ENCODE results near the gene IGF1.
"Not testable (repeated sequence)": the region's sequence is repeated elsewhere in the genome, so short reads cannot be mapped to it uniquely, and the experiment has no call there.

The IGF1 gene

DNA sequence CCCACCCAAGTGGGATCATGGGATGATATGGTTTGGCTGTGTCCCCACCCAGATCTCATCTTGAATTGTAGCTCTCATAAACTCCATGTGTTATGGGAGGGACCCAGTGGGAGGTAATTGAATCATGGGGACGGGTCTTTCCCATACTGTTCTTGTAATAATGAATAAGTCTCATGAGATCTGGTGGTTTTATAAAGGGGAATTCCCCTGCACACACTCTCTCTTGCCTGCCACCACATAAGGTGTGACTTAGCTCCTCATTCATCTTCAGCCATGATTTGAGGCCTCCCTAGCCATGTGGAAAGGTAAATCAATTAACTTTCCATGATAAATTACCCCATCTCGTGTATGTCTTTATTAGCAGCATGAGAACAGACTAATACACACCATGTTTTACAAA is 109.2 kb downstream of the IGF1 start:
- Histone ChIP-seq H3K4me1 (ENCODE audit: control insufficient read depth in 1 of 2, insufficient read depth in 1 of 2, low read depth in 1 of 2, low read length in 1 of 2) (no peaks in the 10 kb centered on the region), H3K27ac (no peak overlapping the region), H3K27me3 (no peaks in the 10 kb centered on the region), H3K9me3 (no peaks in the 10 kb centered on the region), H3K4me3 (ENCODE audit: low read depth in 1 of 2, low read length in 1 of 2) (no peak overlapping the region), H3K36me3 (no peaks in the 10 kb centered on the region)
- no peak for TF ChIP-seq CTCF (IDR thresholded peaks at IDR 0.05)

GRCh38 chr12:102369876-102370275 is 110.5 kb downstream of the IGF1 start:
- Histone ChIP-seq H3K4me1 (ENCODE audit: control insufficient read depth in 1 of 2, insufficient read depth in 1 of 2, low read depth in 1 of 2, low read length in 1 of 2) (no peaks in the 10 kb centered on the region), H3K9me3 (no peaks in the 10 kb centered on the region), H3K36me3 (no peaks in the 10 kb centered on the region), H3K27ac (no peak overlapping the region), H3K27me3 (no peaks in the 10 kb centered on the region), H3K4me3 (ENCODE audit: low read depth in 1 of 2, low read length in 1 of 2) (no peak overlapping the region)
- TF ChIP-seq CTCF (IDR thresholded peaks at IDR 0.05) = no peak

DNA sequence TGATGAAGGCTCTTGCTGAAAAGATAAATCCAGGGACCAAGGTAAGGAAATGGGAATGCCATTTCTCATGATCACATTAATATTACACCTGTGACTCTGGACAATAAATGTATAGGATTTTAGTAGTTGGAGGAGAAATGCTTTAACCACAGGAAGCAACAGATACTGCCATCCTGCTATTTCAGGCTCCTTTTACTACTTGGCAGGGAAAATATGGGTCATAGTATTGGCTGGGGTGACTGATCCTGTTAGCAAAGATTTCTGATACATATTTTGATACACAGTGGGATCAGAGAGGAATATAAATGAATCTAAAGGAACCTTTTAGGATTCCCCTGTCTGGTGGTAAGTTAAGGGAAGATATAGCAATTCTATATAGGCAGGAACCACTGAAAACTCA is 115.0 kb downstream of the IGF1 start:
- TF ChIP-seq CTCF (IDR thresholded peaks at IDR 0.05) = no peak
- H3K4me3 ChIP-seq (ENCODE audit: low read depth in 1 of 2, low read length in 1 of 2) = no peak overlapping the region
- no peaks in the 10 kb centered on the region for H3K36me3 ChIP-seq
- H3K27me3 ChIP-seq = no peaks in the 10 kb centered on the region
- no peaks in the 10 kb centered on the region for H3K9me3 ChIP-seq
- H3K4me1 ChIP-seq (ENCODE audit: control insufficient read depth in 1 of 2, insufficient read depth in 1 of 2, low read depth in 1 of 2, low read length in 1 of 2) = no peaks in the 10 kb centered on the region
- no peak overlapping the region for H3K27ac ChIP-seq

- Histone ChIP-seq H3K27ac (no peak overlapping the region), H3K4me3 (ENCODE audit: low read depth in 1 of 2, low read length in 1 of 2) (no peak overlapping the region), H3K4me1 (ENCODE audit: control insufficient read depth in 1 of 2, insufficient read depth in 1 of 2, low read depth in 1 of 2, low read length in 1 of 2) (no peaks in the 10 kb centered on the region), H3K36me3 (no peaks in the 10 kb centered on the region), H3K9me3 (no peaks in the 10 kb centered on the region), H3K27me3 (no peaks in the 10 kb centered on the region)
- TF ChIP-seq CTCF (IDR thresholded peaks at IDR 0.05) = no peak
These were observed 115.7 kb downstream of the IGF1 start for GRCh38 chr12:102364709-102365108.

DNA sequence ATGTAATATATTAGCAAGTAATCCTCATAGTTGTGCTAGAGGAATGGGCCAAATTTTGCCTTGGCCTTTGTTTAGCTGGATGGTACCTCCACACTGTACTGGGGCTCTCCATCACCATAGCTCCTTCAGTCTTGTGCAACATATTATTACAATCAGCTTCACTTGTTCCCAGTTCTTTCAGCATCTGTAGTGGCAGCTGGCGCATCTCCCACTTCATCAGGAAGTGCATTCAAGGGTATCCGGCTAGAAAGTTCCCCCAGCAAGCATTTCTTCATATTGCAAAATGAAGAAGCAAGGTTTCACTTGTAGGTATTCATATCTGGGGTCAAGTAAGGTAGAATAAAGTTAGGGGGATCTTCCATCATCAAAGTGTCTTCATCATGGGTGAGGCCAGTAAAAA is 123.7 kb downstream of the IGF1 start:
- no peaks in the 10 kb centered on the region for H3K27me3 ChIP-seq
- no peak overlapping the region for H3K27ac ChIP-seq

GRCh38 chr12:102354281-102354680 is 126.1 kb downstream of the IGF1 start:
- H3K27ac ChIP-seq; H3K9me3 ChIP-seq; H3K27me3 ChIP-seq; H3K36me3 ChIP-seq; H3K4me1 ChIP-seq (ENCODE audit: control insufficient read depth in 1 of 2, insufficient read depth in 1 of 2, low read depth in 1 of 2, low read length in 1 of 2); H3K4me3 ChIP-seq (ENCODE audit: low read depth in 1 of 2, low read length in 1 of 2): not testable (repeated sequence)

More for the DNA sequence above, 123.7 kb downstream of the IGF1 start:
- H3K4me1 ChIP-seq (ENCODE audit: control insufficient read depth in 1 of 2, insufficient read depth in 1 of 2, low read depth in 1 of 2, low read length in 1 of 2) = no peaks in the 10 kb centered on the region
- H3K9me3 ChIP-seq = peaks cover 4% of the 10 kb centered on the region
- no peak for TF ChIP-seq CTCF (IDR thresholded peaks at IDR 0.05)
- H3K4me3 ChIP-seq (ENCODE audit: low read depth in 1 of 2, low read length in 1 of 2) = no peak overlapping the region
- no peaks in the 10 kb centered on the region for H3K36me3 ChIP-seq
